Motor neuron (in vitro differentiated cells): ENCODE measurements around the gene GH1. TPM values are rescaled to one million over a fixed set of nuclear protein-coding genes. Genes with fewer than 3 reads are reported as not detected.
"Not testable (repeated sequence)": the region's sequence is repeated elsewhere in the genome, so short reads cannot be mapped to it uniquely, and the experiment has no call there.

Experiments used
- ATAC-seq, 8 experiments: fragments of 200-7000 bp; cut with Tn5 transposase; replicated peaks in 6 of 8; 2 replicates each; pipeline ENCODE4 v1.8.0; 2021; ENCODE audit warnings: mild to moderate bottlenecking in 8 of 8, moderate library complexity in 8 of 8
- H3K27ac ChIP-seq, 2 donors: fragments of 250-450 bp; sonication (Bioruptor Pico); 2 replicates each; pipeline ENCODE4 v1.9.0; 2021; ENCODE audit warnings: antibody characterized with exemption in 2 of 2, mild to moderate bottlenecking in 2 of 2, moderate library complexity in 1 of 2
- H3K4me1 ChIP-seq, 2 donors: fragments of 250-450 bp; sonication (Bioruptor Pico); replicated peaks in 1 of 2; 2 replicates each; pipeline ENCODE4 v1.6.1; 2021; ENCODE audit warnings: antibody characterized with exemption in 2 of 2, mild to moderate bottlenecking in 2 of 2, moderate library complexity in 1 of 2
- H3K4me3 ChIP-seq, 5 donors: fragments of 250-450 bp; sonication (Bioruptor Pico); 2 replicates each; pipeline ENCODE4 v1.9.0; 2021; ENCODE audit warnings: antibody characterized with exemption in 5 of 5, mild to moderate bottlenecking in 5 of 5, moderate library complexity in 4 of 5
- WGBS, 10 experiments: fragments of 450-650 bp; shearing (Covaris generic); methylation state at CpG; one replicate each; pipeline ENCODE4 v1.0.0; 2022; 5-methylcytosine and 5-hydroxymethylcytosine counted together
- in situ Hi-C, 9 experiments: fragments of 400-800 bp; cut with MboI; loops; one replicate each; pipeline ENCODE4 v1.15.0; 2021; ENCODE audit warnings: low sequenced_read_pairs in 9 of 9, low pct_unique_long_range_greater_than_20kb in 2 of 9; ENCODE audit not compliant: unreplicated experiment in 9 of 9
- total RNA-seq, 8 experiments: library from RNA; unstranded; fragments of 300-600 nt; gene quantifications; 2 replicates each; pipeline versions ENCODE4 v1.2.3 to v1.2.4, GENCODE V29; 2022

GH1 gene
- total RNA-seq, 8 experiments from 2014 or later, result not detected

- 60 to 100% (median 96%) methylated on average over 1 to 2 of the region's 12 CpGs; no CpG with 5 or more reads in 4 of the 10 experiments for WGBS, 10 experiments
- no peak overlapping the region for H3K27ac ChIP-seq
- in situ Hi-C loops, result no loop called here
- no peak for ATAC-seq
- no peak overlapping the region for H3K4me3 ChIP-seq
- H3K4me1 ChIP-seq, result no peaks in the 10 kb centered on the region
Observed at GRCh38 chr17:63880706-63881105, 37.9 kb downstream of the GH1 start.

GRCh38 chr17:63878413-63878812, 40.2 kb downstream of the GH1 start:
- not testable (repeated sequence) for ATAC-seq
- WGBS, 10 experiments, result 67 to 92% (median 75%) methylated on average over 1 to 4 of the region's 9 CpGs; no CpG with 5 or more reads in 5 of the 10 experiments

GRCh38 chr17:63874693-63875092, 43.9 kb downstream of the GH1 start:
- H3K27ac ChIP-seq, H3K4me1 ChIP-seq, ATAC-seq, H3K4me3 ChIP-seq, in situ Hi-C loops: not testable (repeated sequence)
- 38 to 93% (median 40%) methylated on average over 2 to 4 of the region's 6 CpGs; no CpG with 5 or more reads in 7 of the 10 experiments for WGBS, 10 experiments

More at GRCh38 chr17:63878413-63878812, 40.2 kb downstream of the GH1 start:
- H3K27ac ChIP-seq, H3K4me1 ChIP-seq, H3K4me3 ChIP-seq, in situ Hi-C loops: not testable (repeated sequence)

GRCh38 chr17:63874061-63874626, 44.5 kb downstream of the GH1 start:
- no CpG with 5 or more reads among the region's 8 CpGs for WGBS, 10 experiments
- H3K27ac ChIP-seq, H3K4me3 ChIP-seq, ATAC-seq, H3K4me1 ChIP-seq, in situ Hi-C loops: not testable (repeated sequence)

GRCh38 chr17:63873577-63873976, 45.1 kb downstream of the GH1 start, which contains the start of gene CSH2:
TSS of gene CSH2 (minus strand) at chr17:63873677. CDS start at chr17:63873614, 63 bp downstream.
- H3K4me1 ChIP-seq, H3K4me3 ChIP-seq, in situ Hi-C loops, ATAC-seq, H3K27ac ChIP-seq: not testable (repeated sequence)
- no CpG with 5 or more reads among the region's 7 CpGs for WGBS, 10 experiments

GRCh38 chr17:63871646-63872365, 46.8 kb downstream of the GH1 start:
- H3K27ac ChIP-seq, in situ Hi-C loops, ATAC-seq, H3K4me3 ChIP-seq, H3K4me1 ChIP-seq: not testable (repeated sequence)
- 60 to 82% methylated on average over 1 to 2 of the region's 15 CpGs; no CpG with 5 or more reads in 8 of the 10 experiments for WGBS, 10 experiments

GRCh38 chr17:63870292-63870665, 48.4 kb downstream of the GH1 start:
- 14 to 95% (median 82%) methylated on average over 1 to 4 of the region's 4 CpGs; no CpG with 5 or more reads in 3 of the 10 experiments for WGBS, 10 experiments
- H3K27ac ChIP-seq, in situ Hi-C loops, H3K4me1 ChIP-seq, H3K4me3 ChIP-seq, ATAC-seq: not testable (repeated sequence)

GRCh38 chr17:63869491-63870291, 48.9 kb downstream of the GH1 start:
- H3K4me1 ChIP-seq, in situ Hi-C loops, H3K27ac ChIP-seq, H3K4me3 ChIP-seq: not testable (repeated sequence)
- 0 to 100% (median 58%) methylated on average over 1 to 5 of the region's 9 CpGs; no CpG with 5 or more reads in 4 of the 10 experiments for WGBS, 10 experiments
- ATAC-seq, result peak in 3 of 8 experiments; percentile 25 to 40 (median 38)

Other genes with a start within 250 kb of the GH1 start
- 10 to 100 TPM in 5 of 8 experiments, 1 to 10 TPM in 2, under 1 TPM in 1; 0.97 to 64.4 (median 17.8) TPM for gene LIMD2, start 218.7 kb downstream of the GH1 start, total RNA-seq
- 10 to 100 TPM; 23.3 to 88.1 (median 33.4) TPM for gene STRADA, start 177.0 kb downstream of the GH1 start, total RNA-seq
- gene CCDC47, start 145.2 kb downstream of the GH1 start, total RNA-seq, result 10 to 100 TPM; 44.4 to 93.5 (median 54.2) TPM
- gene DDX42, start 144.7 kb downstream of the GH1 start, total RNA-seq, result 100 to 1,000 TPM in 3 of 8 experiments, 10 to 100 TPM in 5; 62.4 to 169 (median 85.4) TPM
- gene PSMC5, start 91.4 kb downstream of the GH1 start, total RNA-seq, result 100 to 1,000 TPM in 1 of 8 experiments, 10 to 100 TPM in 7; 27.2 to 110 (median 71.3) TPM
- gene FTSJ3, start 91.2 kb downstream of the GH1 start, total RNA-seq, result 10 to 100 TPM; 26.3 to 69.5 (median 38.7) TPM
- 100 to 1,000 TPM in 1 of 8 experiments, 10 to 100 TPM in 7; 10.7 to 114 (median 24.8) TPM for gene SMARCD2, start 76.2 kb downstream of the GH1 start, total RNA-seq
- gene CSH2, start 45.2 kb downstream of the GH1 start, total RNA-seq, result under 1 TPM in 1 of 8 experiments, not detected in 7; 0.57 TPM
- not detected for gene GH2, start 36.9 kb downstream of the GH1 start, total RNA-seq
- gene CSH1, start 22.3 kb downstream of the GH1 start, total RNA-seq, result under 1 TPM in 2 of 8 experiments, not detected in 6; 0.24 to 0.46 TPM
- gene CSHL1, start 7.6 kb downstream of the GH1 start, total RNA-seq, result under 1 TPM in 5 of 8 experiments, not detected in 3; 0.14 to 0.45 (median 0.31) TPM
- gene CD79B, start 13.5 kb upstream of the GH1 start, total RNA-seq, result 1 to 10 TPM in 3 of 8 experiments, under 1 TPM in 4, not detected in 1; 0.14 to 2.1 (median 0.94) TPM
- gene SCN4A, start 54.1 kb upstream of the GH1 start, total RNA-seq, result 1 to 10 TPM in 4 of 8 experiments, under 1 TPM in 4; 0.04 to 2.1 (median 1.0) TPM
- gene PRR29, start 79.5 kb upstream of the GH1 start, total RNA-seq, result 10 to 100 TPM in 1 of 8 experiments, 1 to 10 TPM in 1, under 1 TPM in 6; 0.36 to 25.1 (median 0.53) TPM
- gene ICAM2, start 101.8 kb upstream of the GH1 start, total RNA-seq, result 10 to 100 TPM in 1 of 8 experiments, 1 to 10 TPM in 2, under 1 TPM in 3, not detected in 2; 0.32 to 11.5 (median 1.0) TPM
- gene ERN1, start 211.3 kb upstream of the GH1 start, total RNA-seq, result 10 to 100 TPM in 1 of 8 experiments, 1 to 10 TPM in 7; 2.3 to 10.4 (median 5.0) TPM